ENCODE measurements around the gene ARHGAP4. TPM values are rescaled to one million over a fixed set of nuclear protein-coding genes. Genes with fewer than 3 reads are reported as not detected.

Gene ARHGAP4
- polyA plus RNA-seq, 3 donors = 51.5 to 508 (median 64.4) TPM

DNA sequence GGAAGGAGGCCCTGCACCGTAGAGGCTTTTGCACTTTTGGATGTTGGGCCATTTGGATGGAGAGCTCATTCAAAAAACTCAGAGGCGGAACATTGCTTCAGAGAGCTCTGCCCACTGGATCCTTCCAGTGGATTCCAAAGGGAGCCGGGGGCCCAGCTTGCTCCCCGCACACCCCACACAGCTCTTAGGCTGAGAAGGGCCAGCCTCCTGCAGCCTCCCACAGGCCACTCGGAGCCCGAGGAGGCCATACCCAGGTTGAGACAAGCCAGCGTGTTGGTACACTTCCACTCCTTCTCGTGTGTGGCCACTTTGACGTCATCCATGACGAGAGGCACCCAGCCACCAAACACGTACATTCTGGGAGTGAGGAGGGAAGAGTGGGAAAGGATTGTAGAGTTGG lies 35.2 kb upstream of the ARHGAP4 start:
- Histone ChIP-seq H4K20me1 (ENCODE audit: insufficient read depth, low read length) (peaks cover 98% of the 10 kb centered on the region), H3K27me3 (ENCODE audit: control insufficient read depth in 2 of 2, insufficient read depth in 2 of 2, low read length in 2 of 2) (no peaks in the 10 kb centered on the region), H3K9me3 (replicated peaks in 1 of 2; ENCODE audit: control insufficient read depth in 1 of 2, insufficient read depth in 1 of 2, low read length in 2 of 2) (no peaks in the 10 kb centered on the region), H3K4me1 (ENCODE audit: control insufficient read depth in 1 of 2, insufficient read depth in 2 of 2, low read length in 2 of 2) (peaks cover 3% of the 10 kb centered on the region in 2 donors), H3K9ac (ENCODE audit: insufficient read depth, low read length, poor library complexity, severe bottlenecking) (no peak overlapping the region), H3K27ac (ENCODE audit: low read depth in 1 of 2, low read length in 2 of 2) (no peak overlapping the region), H3K4me3 (replicated peaks in 1 of 3; ENCODE audit: low read depth in 2 of 3, low read length in 3 of 3) (no peak overlapping the region), H3K36me3 (replicated peaks in 1 of 2; ENCODE audit: control insufficient read depth in 1 of 2, insufficient read depth in 2 of 2, low read length in 2 of 2) (peaks cover 83 to 92% of the 10 kb centered on the region in 2 donors), H3K79me2 (ENCODE audit: insufficient read depth, low read length) (peaks cover 51% of the 10 kb centered on the region), H2AFZ (ENCODE audit: insufficient read depth, low read depth, low read length, poor library complexity, severe bottlenecking) (no peak overlapping the region), H3K4me2 (replicated peaks; ENCODE audit: extremely low read depth, low read length, poor library complexity, severe bottlenecking) (no peak overlapping the region)
- Mint-ChIP-seq H3K27ac (peak overlapping the region in 1 of 7 donors; percentile 30), H3K4me3 (no peak overlapping the region), H3K36me3 (peaks cover 57 to 89% of the 10 kb centered on the region in 2 donors), H3K9me3 (peaks cover 0 to 15% (median 0%) of the 10 kb centered on the region in 7 donors), H3K4me1 (peaks cover 5% of the 10 kb centered on the region), H3K27me3 (ENCODE audit: low read depth in 3 of 3) (peaks cover 0 to 26% (median 0%) of the 10 kb centered on the region in 3 donors)
- no peak for DNase-seq
- intact Hi-C loops (cut with micrococcal nuclease) = no loop called here
- WGBS (ENCODE audit: insufficient coverage) = 100% methylated on average over 1 of the region's 11 CpGs
- TF ChIP-seq, protein P1, sequence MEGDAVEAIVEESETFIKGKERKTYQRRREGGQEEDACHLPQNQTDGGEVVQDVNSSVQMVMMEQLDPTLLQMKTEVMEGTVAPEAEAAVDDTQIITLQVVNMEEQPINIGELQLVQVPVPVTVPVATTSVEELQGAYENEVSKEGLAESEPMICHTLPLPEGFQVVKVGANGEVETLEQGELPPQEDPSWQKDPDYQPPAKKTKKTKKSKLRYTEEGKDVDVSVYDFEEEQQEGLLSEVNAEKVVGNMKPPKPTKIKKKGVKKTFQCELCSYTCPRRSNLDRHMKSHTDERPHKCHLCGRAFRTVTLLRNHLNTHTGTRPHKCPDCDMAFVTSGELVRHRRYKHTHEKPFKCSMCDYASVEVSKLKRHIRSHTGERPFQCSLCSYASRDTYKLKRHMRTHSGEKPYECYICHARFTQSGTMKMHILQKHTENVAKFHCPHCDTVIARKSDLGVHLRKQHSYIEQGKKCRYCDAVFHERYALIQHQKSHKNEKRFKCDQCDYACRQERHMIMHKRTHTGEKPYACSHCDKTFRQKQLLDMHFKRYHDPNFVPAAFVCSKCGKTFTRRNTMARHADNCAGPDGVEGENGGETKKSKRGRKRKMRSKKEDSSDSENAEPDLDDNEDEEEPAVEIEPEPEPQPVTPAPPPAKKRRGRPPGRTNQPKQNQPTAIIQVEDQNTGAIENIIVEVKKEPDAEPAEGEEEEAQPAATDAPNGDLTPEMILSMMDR (IDR thresholded peaks at IDR 0.05) = no peak

DNA sequence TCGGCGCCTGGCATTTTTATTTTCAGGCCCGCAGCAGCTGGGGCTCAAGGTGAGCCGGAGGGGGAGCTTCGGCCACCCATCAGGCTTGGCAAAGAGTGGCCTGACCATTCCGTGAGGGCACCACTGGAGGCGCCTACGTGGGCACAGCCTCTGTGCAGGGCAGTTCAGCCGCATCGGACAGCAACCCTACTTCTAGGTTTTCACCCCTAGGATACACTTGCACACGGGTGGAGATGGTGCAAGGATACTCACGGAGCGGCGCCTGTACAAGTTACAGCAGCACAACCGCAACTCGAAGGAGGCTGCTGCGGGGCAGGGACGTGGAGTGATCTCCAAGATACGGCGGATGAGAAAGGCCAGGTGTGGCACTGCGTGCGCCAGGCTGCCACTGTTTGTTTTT lies 34.7 kb upstream of the ARHGAP4 start:
- intact Hi-C loops (cut with micrococcal nuclease) = no loop called here
- H3K79me2 ChIP-seq (ENCODE audit: insufficient read depth, low read length) = peaks cover 46% of the 10 kb centered on the region
- no peak overlapping the region for H3K27ac Mint-ChIP-seq
- no peaks in the 10 kb centered on the region for H3K4me1 ChIP-seq (ENCODE audit: control insufficient read depth in 1 of 2, insufficient read depth in 2 of 2, low read length in 2 of 2)
- TF ChIP-seq, protein P1 (IDR thresholded peaks at IDR 0.05) = no peak
- H3K4me2 ChIP-seq (replicated peaks; ENCODE audit: extremely low read depth, low read length, poor library complexity, severe bottlenecking) = no peak overlapping the region
- H2AFZ ChIP-seq (ENCODE audit: insufficient read depth, low read depth, low read length, poor library complexity, severe bottlenecking) = no peak overlapping the region
- peaks cover 88 to 97% of the 10 kb centered on the region in 2 donors for H3K36me3 ChIP-seq (replicated peaks in 1 of 2; ENCODE audit: control insufficient read depth in 1 of 2, insufficient read depth in 2 of 2, low read length in 2 of 2)
- 95% methylated on average over 10 of the region's 22 CpGs for WGBS (ENCODE audit: insufficient coverage)
- peaks cover 0 to 15% (median 0%) of the 10 kb centered on the region in 7 donors for H3K9me3 Mint-ChIP-seq
- H3K4me3 ChIP-seq (replicated peaks in 1 of 3; ENCODE audit: low read depth in 2 of 3, low read length in 3 of 3) = no peak overlapping the region
- DNase-seq = no peak
- H3K27me3 Mint-ChIP-seq (ENCODE audit: low read depth in 3 of 3) = peaks cover 0 to 25% (median 0%) of the 10 kb centered on the region in 3 donors
- H3K9me3 ChIP-seq (replicated peaks in 1 of 2; ENCODE audit: control insufficient read depth in 1 of 2, insufficient read depth in 1 of 2, low read length in 2 of 2) = no peaks in the 10 kb centered on the region
- no peak overlapping the region for H3K4me3 Mint-ChIP-seq
- no peaks in the 10 kb centered on the region for H3K4me1 Mint-ChIP-seq
- no peak overlapping the region for H3K9ac ChIP-seq (ENCODE audit: insufficient read depth, low read length, poor library complexity, severe bottlenecking)
- peaks cover 61 to 90% of the 10 kb centered on the region in 2 donors for H3K36me3 Mint-ChIP-seq
- no peaks in the 10 kb centered on the region for H3K27me3 ChIP-seq (ENCODE audit: control insufficient read depth in 2 of 2, insufficient read depth in 2 of 2, low read length in 2 of 2)
- H4K20me1 ChIP-seq (ENCODE audit: insufficient read depth, low read length) = peaks cover 98% of the 10 kb centered on the region
- H3K27ac ChIP-seq (ENCODE audit: low read depth in 1 of 2, low read length in 2 of 2) = no peak overlapping the region
